Activated CD4-positive, alpha-beta T cell treated with anti-CD3 and anti-CD28 coated beads, Interleukin-2, amount 50 U/mL, for 16 hours (primary cell): ENCODE data around the gene CGB2.

Experiments
- DNase-seq: peaks from one replicate; pipeline ENCODE4 v3.0.0-alpha.2; 2020

Gene CGB2

GRCh38 chr19:49070416-49070815, 38.7 kb downstream of the CGB2 start:
- no peak for DNase-seq

GRCh38 chr19:49071860-49072547, 40.3 kb downstream of the CGB2 start:
- no peak for DNase-seq

GRCh38 chr19:49073514-49074378, 42.1 kb downstream of the CGB2 start:
- no peak for DNase-seq

- DNase-seq: peak; percentile 30
Measured at GRCh38 chr19:49074869-49075268, 43.2 kb downstream of the CGB2 start.

GRCh38 chr19:49080392-49080791, 48.7 kb downstream of the CGB2 start:
- DNase-seq: no peak

- DNase-seq: no peak
Measured at GRCh38 chr19:49081273-49081672, 49.6 kb downstream of the CGB2 start.
